Gastrocnemius medialis (tissue), 4 donors: ENCODE measurements around the gene CFH.

Experiments used
- CTCF ChIP-seq, 5 experiments: fragments of 450-650 bp in 3 of 5; fragments of 200-600 bp in 2 of 5; sonication (generic) in 2 of 5; IDR thresholded peaks in 4 of 5; conservative IDR thresholded peaks in 1 of 5; 1 replicate in 4 of 5; 2 replicates in 1 of 5; pipeline ENCODE4 v1.5.1; 2016 to 2019; ENCODE audit warnings: antibody characterized with exemption in 5 of 5, mild to moderate bottlenecking in 3 of 5, moderate library complexity in 3 of 5
- POLR2A ChIP-seq, 2 donors: fragments of 450-650 bp; IDR thresholded peaks; one replicate each; pipeline ENCODE4 v1.6.1; 2017; ENCODE audit warnings: antibody characterized with exemption in 2 of 2, mild to moderate bottlenecking in 2 of 2, moderate library complexity in 2 of 2

DNA sequence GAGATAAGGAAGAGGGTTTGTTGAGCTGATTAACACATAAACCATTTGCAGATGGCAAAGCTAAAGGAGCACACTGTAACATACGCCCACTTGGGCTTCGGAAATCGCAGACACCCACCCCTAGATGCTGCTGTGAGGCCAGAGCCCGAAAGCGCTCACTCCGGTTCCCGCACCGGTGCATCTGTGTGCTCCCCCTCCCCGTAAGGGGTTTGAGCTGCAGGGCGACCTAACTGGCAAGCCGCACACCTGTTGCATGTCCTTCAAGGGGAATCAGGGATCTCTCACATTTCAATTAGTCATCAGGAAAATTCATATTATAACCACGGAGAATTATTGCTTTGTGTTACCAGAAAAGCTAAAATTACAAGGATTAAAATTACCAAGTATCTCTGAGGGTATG is 1.4 kb upstream of the CFH start:
- TF ChIP-seq POLR2A (IDR thresholded peaks at IDR 0.05) (no peak), CTCF (IDR thresholded peaks at IDR 0.05 in 4 of 5, conservative IDR thresholded peaks at IDR 0.05 in 1 of 5) (no peak)
